Measurements from ENCODE around the gene PDGFA. TPM values are rescaled to one million over a fixed set of nuclear protein-coding genes. Genes with fewer than 3 reads are reported as not detected.

PDGFA gene
- total RNA-seq, 2 experiments from 2014 or later = 0.50 to 0.79 TPM

DNA sequence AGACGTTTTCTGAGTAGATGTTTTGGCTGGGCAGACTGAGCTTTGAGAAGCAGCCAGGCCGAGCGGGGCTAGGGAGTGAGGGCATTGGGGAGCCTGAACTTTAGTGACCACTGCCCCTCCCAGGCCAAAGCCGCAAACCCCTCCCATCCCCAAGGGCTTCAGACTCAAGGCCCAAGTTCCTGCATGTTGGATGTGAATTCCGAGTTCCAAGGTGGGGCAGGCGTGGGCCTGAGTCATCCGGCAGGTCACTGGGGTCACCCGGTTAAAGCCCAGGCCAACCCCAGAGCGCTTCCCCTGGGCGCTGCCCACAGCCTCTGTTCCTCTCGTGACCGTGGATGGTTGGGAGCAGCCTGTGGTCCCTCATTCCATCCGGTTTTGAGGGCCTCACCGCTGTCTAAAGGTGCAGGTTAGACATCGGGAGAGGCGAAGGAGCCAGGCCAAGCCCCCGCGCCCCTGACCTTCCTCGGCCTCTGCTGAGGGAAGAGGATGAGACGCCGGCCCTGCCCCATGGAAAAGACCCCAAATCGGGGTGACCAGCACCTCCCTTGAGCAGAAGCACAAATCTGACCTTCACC, 6.9 kb upstream of the PDGFA start:
- H3K4me3 Mint-ChIP-seq = no peak overlapping the region
- H3K36me3 Mint-ChIP-seq (ENCODE audit: low read depth) = no peaks in the 10 kb centered on the region
- no peaks in the 10 kb centered on the region for H3K4me1 Mint-ChIP-seq (ENCODE audit: low read depth)
- POLR2A ChIA-PET = no interaction called here
- DNase-seq = no peak
- no peaks in the 10 kb centered on the region for H3K9me3 Mint-ChIP-seq (ENCODE audit: insufficient read depth)
- H3K27ac Mint-ChIP-seq = no peak overlapping the region
- no peak for ATAC-seq
- CTCF ChIA-PET = no interaction called here
- H3K27me3 Mint-ChIP-seq (ENCODE audit: low read depth) = peaks cover 21% of the 10 kb centered on the region

DNA sequence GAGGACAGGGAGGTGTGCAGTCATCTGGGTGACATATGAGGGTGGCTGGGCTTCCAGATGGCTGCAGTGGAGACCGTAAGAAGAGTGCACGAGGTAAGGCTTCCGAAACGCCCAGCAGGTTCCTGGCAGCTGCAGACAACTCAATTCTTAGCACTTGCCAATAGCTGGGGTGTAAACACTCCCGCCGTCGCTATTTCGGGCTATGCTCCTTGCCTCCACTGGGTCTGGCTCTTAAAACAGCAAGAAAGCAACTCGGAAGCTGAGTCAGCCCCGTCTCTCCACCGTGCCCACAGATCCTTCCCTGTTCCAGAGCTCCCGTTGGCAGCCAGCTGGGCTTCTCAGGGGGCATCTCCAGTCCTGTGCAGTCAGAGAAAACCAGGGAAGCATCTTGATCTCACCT, 6.1 kb upstream of the PDGFA start:
- Mint-ChIP-seq H3K4me1 (ENCODE audit: low read depth) (no peaks in the 10 kb centered on the region), H3K36me3 (ENCODE audit: low read depth) (no peaks in the 10 kb centered on the region), H3K27me3 (ENCODE audit: low read depth) (peaks cover 26% of the 10 kb centered on the region), H3K4me3 (no peak overlapping the region), H3K9me3 (ENCODE audit: insufficient read depth) (no peaks in the 10 kb centered on the region), H3K27ac (no peak overlapping the region)
- DNase-seq (no peak), ATAC-seq (no peak)
- ChIA-PET CTCF (no interaction called here), POLR2A (no interaction called here)

DNA sequence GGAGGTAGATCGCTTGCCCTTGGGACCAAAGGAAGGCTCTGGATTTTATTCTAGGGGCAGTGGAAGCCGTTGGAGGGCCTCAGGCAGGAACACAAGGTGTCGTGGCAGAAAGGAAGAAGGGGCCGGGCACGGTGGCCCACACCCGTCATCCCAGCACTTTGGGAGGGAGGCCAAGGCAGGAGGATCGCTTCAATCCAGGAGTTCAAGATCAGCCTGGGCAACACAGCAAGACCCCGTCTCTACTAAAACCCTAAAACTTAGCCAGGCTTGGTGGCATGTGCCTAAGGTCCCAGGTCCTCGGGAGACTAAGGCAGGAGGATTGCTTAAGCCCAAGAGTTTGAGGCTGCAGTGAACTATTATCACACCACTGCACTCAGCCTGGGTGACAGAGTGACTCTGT, 5.2 kb upstream of the PDGFA start:
- Mint-ChIP-seq H3K4me3 (no peak overlapping the region), H3K36me3 (ENCODE audit: low read depth) (no peaks in the 10 kb centered on the region), H3K27ac (no peak overlapping the region), H3K4me1 (ENCODE audit: low read depth) (no peaks in the 10 kb centered on the region), H3K9me3 (ENCODE audit: insufficient read depth) (no peaks in the 10 kb centered on the region), H3K27me3 (ENCODE audit: low read depth) (peaks cover 26% of the 10 kb centered on the region)
- no peak for DNase-seq
- CTCF ChIA-PET = no interaction called here
- no peak for ATAC-seq
- POLR2A ChIA-PET = no interaction called here

DNA sequence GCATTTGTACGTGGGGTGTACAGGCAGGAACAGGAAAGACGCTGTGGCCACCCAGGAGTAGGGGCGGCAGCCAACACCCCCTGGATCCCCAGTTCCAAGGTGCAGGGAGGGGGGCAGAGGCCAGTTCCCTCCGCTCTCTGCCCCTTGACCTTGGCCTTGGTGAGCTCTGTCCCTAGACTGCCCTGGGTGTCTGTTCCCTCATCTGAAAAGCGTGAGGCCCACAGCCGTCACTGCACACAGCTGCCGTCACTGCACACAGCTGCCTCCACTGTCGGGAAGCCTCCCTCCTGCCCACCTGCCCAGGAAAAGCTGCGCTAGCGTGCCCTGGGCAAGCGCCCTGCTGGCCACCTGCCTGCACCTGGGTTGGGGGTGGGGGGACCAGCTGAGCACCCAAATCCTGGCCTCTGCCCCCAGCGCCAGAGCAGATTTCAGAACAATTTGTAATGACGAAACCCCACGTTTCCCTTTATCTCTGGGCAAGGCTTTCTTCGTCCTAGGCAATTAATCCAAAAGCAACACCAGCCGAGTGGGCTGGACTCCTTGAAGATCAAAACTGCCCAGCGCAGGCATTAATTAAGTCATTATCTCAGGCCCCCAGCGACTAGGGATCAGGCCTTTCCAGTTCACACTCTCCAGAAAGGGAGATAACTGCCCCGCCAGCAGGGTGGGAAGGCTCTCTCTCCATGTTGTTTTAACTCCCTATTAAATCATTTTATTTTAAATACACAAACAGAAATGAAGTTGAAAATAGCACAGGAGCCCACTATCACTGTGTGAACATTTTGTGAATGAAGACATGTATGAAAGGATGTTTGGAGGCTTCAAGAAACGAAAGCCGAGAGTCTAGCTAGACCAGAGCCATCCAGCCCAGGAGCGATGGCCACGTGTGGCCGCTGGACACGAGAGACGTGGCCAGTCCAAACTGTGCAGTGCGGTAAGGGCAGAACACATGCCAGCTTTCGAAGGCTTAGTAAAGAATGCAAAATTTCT, 4.0 kb upstream of the PDGFA start:
- Mint-ChIP-seq H3K9me3 (ENCODE audit: insufficient read depth) (no peaks in the 10 kb centered on the region), H3K27ac (no peak overlapping the region), H3K27me3 (ENCODE audit: low read depth) (peaks cover 27% of the 10 kb centered on the region), H3K36me3 (ENCODE audit: low read depth) (no peaks in the 10 kb centered on the region), H3K4me3 (no peak overlapping the region), H3K4me1 (ENCODE audit: low read depth) (peaks cover under 1% of the 10 kb centered on the region)
- DNase-seq (no peak), ATAC-seq (no peak)
- POLR2A ChIA-PET = no interaction called here
- CTCF ChIA-PET = no interaction called here

DNA sequence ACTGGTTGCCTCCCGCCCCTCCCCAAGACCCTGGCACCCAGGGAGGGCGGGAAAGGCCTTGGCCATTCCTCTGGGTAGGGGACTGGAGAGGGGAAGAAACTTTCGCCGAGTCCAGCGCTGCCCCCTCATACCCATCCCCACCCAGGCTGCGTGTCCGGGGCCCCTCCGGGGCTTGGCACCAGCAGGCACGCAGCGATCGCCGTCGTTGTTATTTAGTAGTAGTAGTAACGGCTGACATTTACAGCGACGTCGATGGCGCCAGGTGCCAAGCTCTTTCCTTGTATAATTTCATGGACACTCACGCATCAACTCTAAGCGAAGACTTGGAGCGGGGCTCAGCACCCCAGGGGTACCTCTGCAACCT, 3.3 kb upstream of the PDGFA start:
- DNase-seq (no peak), ATAC-seq (no peak)
- Mint-ChIP-seq H3K9me3 (ENCODE audit: insufficient read depth) (no peaks in the 10 kb centered on the region), H3K27ac (no peak overlapping the region), H3K36me3 (ENCODE audit: low read depth) (no peaks in the 10 kb centered on the region), H3K4me3 (no peak overlapping the region), H3K4me1 (ENCODE audit: low read depth) (peaks cover 4% of the 10 kb centered on the region), H3K27me3 (ENCODE audit: low read depth) (peaks cover 31% of the 10 kb centered on the region)
- ChIA-PET CTCF (no interaction called here), POLR2A (no interaction called here)

DNA sequence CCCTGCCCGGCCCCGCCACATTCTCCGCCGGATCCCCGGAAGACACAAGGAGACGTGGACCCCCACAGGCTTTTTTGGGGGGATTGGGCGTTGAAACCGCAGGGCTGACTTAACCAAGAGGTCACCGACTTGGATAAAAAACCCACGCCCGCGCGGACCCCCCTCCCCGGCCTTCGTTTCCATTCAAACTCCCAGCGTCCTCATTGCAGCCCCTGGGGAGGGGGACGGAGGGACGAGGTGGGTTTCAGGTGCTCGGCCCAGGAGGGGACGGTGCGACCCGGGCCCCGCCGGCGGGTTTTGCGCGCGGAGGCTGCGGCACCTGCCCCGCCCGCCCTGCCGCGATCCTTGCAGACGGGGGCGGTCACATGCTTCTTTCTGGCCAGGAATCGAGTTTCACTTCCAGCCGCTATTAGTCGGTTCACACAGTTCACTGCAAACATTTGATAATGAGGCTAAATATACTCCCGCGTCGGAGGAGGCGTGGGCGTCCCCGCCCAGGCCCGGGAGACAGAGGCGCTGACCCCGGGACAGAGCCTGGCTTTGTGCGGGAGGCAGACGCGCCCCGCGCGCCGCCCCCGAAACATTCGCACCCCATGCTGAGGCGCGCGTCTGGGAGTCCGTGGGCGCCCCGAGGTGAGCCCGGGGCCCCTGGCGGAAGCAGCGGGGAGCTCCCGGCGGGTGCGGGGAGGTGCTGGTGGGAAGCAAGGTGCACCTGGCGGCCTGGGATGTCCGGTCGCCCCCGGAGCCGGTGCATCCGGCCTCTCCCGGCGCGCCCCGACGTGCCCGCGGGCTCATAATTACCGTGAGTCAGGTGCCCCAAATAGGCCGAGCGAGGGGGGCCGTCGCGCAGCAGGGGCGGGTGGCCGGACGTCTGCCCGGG, 2.7 kb upstream of the PDGFA start:
- CTCF ChIA-PET = no interaction called here
- no peaks in the 10 kb centered on the region for H3K9me3 Mint-ChIP-seq (ENCODE audit: insufficient read depth)

DNA sequence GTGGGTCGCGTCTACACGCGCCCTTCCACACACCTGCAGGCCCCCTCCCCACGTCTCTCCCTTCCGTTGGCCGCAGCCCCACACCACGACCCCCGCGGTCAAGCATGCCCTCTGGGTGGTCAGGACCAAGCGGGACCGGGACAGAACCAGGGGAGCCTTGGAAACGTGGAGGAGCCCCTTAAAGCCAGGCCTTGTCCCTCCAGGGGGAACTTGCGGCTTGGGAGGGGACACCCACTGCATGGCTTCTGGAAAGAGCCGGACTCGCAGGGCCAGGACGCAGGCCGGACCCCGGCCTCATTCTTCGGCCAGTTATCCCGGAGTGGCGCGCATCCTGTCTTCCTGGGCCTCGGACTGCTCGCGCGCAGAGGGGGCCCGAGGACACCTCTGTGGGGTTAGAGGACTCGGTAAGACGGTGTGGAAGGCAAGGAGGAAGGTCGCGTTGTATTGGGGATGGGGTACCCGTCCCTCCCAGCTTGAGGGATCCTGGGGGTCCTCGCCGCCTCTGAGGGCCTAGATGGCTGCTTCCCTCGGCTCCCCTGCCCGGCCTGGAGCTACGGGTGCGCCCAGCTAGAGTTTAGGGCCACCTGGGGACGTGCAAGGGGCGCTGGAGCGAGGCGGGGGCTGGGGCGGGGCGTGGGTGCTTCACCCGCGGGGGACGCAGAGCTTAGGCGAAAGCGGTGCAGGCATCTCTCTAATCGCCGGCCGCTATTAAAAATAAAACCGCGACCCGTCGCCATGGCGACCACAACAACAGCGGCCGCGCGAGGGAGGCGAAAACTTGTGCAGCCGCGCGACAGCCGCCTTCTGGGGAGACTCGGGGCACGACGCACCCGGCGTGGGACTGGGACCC, 1.8 kb upstream of the PDGFA start:
- Mint-ChIP-seq H3K27me3 (ENCODE audit: low read depth) (peaks cover 35% of the 10 kb centered on the region), H3K36me3 (ENCODE audit: low read depth) (no peaks in the 10 kb centered on the region), H3K9me3 (ENCODE audit: insufficient read depth) (no peaks in the 10 kb centered on the region), H3K4me3 (no peak overlapping the region), H3K27ac (no peak overlapping the region), H3K4me1 (ENCODE audit: low read depth) (peaks cover 7% of the 10 kb centered on the region)
- POLR2A ChIA-PET = no interaction called here
- ATAC-seq = no peak
- CTCF ChIA-PET = no interaction called here
- DNase-seq = no peak

More for the DNA sequence above, 2.7 kb upstream of the PDGFA start:
- H3K27me3 Mint-ChIP-seq (ENCODE audit: low read depth) = peaks cover 35% of the 10 kb centered on the region
- H3K27ac Mint-ChIP-seq = no peak overlapping the region
- no peaks in the 10 kb centered on the region for H3K36me3 Mint-ChIP-seq (ENCODE audit: low read depth)
- H3K4me1 Mint-ChIP-seq (ENCODE audit: low read depth) = peaks cover 7% of the 10 kb centered on the region
- POLR2A ChIA-PET = no interaction called here
- ATAC-seq (peak; percentile 13), DNase-seq (peak; percentile 44)
- peak overlapping the region; percentile 30 for H3K4me3 Mint-ChIP-seq

DNA sequence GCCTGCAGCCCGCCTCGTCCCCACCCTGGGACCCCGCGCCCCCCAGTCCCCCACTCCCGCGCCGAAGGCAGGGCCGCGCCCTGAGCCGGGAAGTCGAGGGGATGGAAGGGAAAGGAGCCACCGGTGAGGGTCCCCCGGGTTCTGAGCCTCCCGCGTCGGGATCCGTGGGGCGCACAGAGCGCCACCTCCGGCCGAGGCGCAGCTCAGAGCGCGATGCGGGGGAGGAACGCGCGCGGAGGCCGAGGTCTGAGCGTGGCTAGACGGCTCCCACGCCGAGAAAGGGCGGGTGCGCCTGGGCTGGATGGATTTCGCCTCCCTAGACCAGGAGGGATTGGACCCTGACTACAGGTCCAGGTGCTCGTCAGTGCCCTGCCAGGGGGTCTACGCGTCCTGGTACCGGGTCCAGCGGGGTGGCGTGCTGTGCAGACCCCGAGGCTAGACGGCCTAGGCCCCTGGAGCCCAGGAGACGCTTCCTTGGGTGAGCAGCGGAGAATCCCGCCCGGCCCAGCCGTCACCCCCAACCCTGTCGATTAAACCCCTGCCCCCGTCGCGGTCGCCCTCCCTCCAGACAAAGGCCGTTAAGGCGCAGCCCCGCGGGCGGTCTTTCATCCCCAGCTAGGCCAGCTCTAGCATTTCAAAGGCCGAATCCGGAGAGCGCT, 986 bp upstream of the PDGFA start:
- H3K27me3 Mint-ChIP-seq (ENCODE audit: low read depth) = peaks cover 41% of the 10 kb centered on the region
- ChIA-PET POLR2A (no interaction called here), CTCF (interaction anchor here (0.7 kb wide), 1 partner anchor 150 kb away, joined by 3 read pairs; no protein-coding TSS in a partner anchor)
- H3K4me1 Mint-ChIP-seq (ENCODE audit: low read depth) = peaks cover 7% of the 10 kb centered on the region
- ATAC-seq (no peak), DNase-seq (no peak)
- H3K4me3 Mint-ChIP-seq = peak overlapping the region; percentile 28
- H3K9me3 Mint-ChIP-seq (ENCODE audit: insufficient read depth) = no peaks in the 10 kb centered on the region
- no peak overlapping the region for H3K27ac Mint-ChIP-seq
- no peaks in the 10 kb centered on the region for H3K36me3 Mint-ChIP-seq (ENCODE audit: low read depth)

DNA sequence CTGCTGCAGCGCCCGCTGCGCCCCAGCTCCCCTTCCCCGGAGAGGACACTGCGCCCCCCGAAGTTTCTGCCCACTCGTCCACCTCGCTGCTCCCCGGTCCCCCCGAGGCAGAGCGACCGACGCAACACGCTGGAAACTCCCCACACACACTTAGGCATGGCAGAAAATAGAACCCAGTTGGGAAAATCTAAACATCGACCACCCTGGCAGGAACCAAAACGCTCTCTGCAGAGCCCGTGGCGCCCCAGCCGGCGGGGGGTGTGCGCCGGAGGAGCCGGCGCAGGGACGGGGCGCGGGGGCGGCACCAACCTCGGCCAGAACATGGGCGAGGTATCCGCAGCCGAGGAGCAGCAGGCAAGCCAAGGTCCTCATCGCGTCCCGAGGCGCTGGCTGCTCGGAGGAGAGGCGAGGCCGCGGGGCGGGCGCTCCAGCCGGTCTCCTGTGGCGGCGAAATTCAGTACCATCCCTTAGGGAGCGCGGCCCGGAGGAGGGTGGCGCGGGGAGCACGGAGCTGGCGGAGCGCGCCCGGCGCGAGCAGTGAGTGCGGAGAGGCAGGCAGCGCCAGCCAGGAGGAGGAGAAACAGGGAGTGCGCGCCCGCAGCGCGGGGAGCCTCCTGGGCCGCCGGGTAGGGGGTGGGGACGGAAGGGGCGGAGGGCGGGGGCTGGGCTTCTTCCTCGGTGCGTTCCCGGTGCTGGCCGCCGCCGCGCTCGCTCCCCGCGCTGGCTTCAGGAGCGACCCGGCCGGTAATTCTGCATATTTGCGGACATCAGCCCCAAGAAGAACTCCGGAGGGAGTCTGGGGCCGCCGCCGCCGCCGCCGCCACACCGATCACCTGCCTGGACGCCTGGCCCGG, 789 bp downstream of the PDGFA start:
- no peaks in the 10 kb centered on the region for H3K36me3 Mint-ChIP-seq (ENCODE audit: low read depth)
- DNase-seq (peak; percentile 39), ATAC-seq (peak; percentile 28)
- H3K27me3 Mint-ChIP-seq (ENCODE audit: low read depth) = peaks cover 41% of the 10 kb centered on the region
- H3K27ac Mint-ChIP-seq = no peak overlapping the region
- peaks cover 7% of the 10 kb centered on the region for H3K4me1 Mint-ChIP-seq (ENCODE audit: low read depth)
- ChIA-PET CTCF (no interaction called here), POLR2A (no interaction called here)
- H3K9me3 Mint-ChIP-seq (ENCODE audit: insufficient read depth) = no peaks in the 10 kb centered on the region
- H3K4me3 Mint-ChIP-seq = peak overlapping the region; percentile 69

DNA sequence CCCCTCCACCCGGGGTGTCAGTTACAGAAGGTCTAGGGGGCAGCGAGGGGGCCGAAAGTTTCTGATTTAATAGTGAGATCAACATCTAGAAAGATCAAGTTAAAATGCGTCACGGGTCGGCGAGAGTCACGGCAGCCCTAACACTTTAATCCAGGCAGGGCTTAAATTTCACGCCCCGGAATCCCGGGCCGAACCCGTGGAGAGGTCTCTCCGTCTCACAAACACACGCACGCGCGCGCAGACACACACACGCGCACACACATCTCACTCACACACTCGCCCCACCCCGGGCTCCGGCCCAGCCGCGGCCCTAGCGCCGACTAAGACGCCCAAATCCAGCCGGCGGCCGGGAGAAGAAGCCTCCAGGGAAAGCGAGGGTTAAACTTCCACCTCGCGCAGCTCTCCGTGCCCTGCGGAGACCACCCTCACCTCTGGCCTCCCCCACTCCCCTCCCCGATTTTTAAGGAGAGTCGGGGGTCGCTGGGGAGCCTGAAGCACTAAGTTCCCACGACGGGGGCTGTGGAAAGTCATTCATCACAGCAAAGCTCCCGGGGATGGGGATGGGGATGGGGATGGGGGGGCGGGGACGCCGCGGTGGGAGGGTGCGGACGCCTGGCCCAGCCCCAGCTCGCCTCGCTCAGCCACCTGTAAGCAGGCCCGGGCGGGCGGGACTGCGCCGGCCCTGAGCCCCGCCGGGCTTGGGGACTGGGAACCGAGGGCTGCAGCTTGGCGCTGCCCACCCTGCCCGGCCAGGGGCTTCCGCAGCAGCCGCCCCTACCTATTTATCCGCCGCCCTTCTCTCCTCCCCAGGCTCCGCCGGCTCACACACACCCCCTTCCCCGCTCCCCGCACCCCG, 1.6 kb downstream of the PDGFA start:
- ATAC-seq (no peak), DNase-seq (no peak)
- no peak overlapping the region for H3K27ac Mint-ChIP-seq
- H3K4me1 Mint-ChIP-seq (ENCODE audit: low read depth) = peaks cover 10% of the 10 kb centered on the region
- no peaks in the 10 kb centered on the region for H3K36me3 Mint-ChIP-seq (ENCODE audit: low read depth)
- H3K27me3 Mint-ChIP-seq (ENCODE audit: low read depth) = peaks cover 33% of the 10 kb centered on the region
- no peaks in the 10 kb centered on the region for H3K9me3 Mint-ChIP-seq (ENCODE audit: insufficient read depth)
- ChIA-PET POLR2A (no interaction called here), CTCF (no interaction called here)
- H3K4me3 Mint-ChIP-seq = peak overlapping the region; percentile 69
